Ishikawa (cell line): ENCODE measurements around the gene CD22.

ENCODE experiments used
- CEBPB ChIP-seq: IDR thresholded peaks from 2 replicates; pipeline ENCODE4 v1.6.1; 2012
- CREB1 ChIP-seq: IDR thresholded peaks from 2 replicates; pipeline ENCODE4 v1.6.1; 2012; ENCODE audit warnings: low read depth
- EGR1 ChIP-seq: IDR thresholded peaks from 2 replicates; pipeline ENCODE4 v1.6.1; 2012
- EP300 ChIP-seq: IDR thresholded peaks from 2 replicates; pipeline ENCODE4 v1.6.1; 2012; ENCODE audit warnings: borderline replicate concordance
- FOXM1 ChIP-seq: IDR thresholded peaks from 2 replicates; pipeline ENCODE4 v1.6.1; 2012; ENCODE audit warnings: low read depth, borderline replicate concordance
- MAX ChIP-seq: IDR thresholded peaks from 2 replicates; pipeline ENCODE4 v1.6.1; 2012
- NFIC ChIP-seq: IDR thresholded peaks from 2 replicates; pipeline ENCODE4 v1.6.1; 2012
- RAD21 ChIP-seq: IDR thresholded peaks from 2 replicates; pipeline ENCODE4 v1.6.1; 2012; ENCODE audit warnings: low read depth
- REST ChIP-seq: IDR thresholded peaks from 2 replicates; pipeline ENCODE4 v1.6.1; 2012; ENCODE audit warnings: low read depth, mild to moderate bottlenecking
- TAF1 ChIP-seq: IDR thresholded peaks from 2 replicates; pipeline ENCODE4 v1.6.1; 2012; ENCODE audit warnings: low read depth, mild to moderate bottlenecking
- TCF12 ChIP-seq: IDR thresholded peaks from 2 replicates; pipeline ENCODE4 v1.6.1; 2012; ENCODE audit warnings: low read depth
- TEAD4 ChIP-seq: IDR thresholded peaks from 2 replicates; pipeline ENCODE4 v1.6.1; 2012
- USF1 ChIP-seq: IDR thresholded peaks from 2 replicates; pipeline ENCODE4 v1.6.1; 2012
- YY1 ChIP-seq: IDR thresholded peaks from 2 replicates; pipeline ENCODE4 v1.6.1; 2012; ENCODE audit warnings: low read depth
- ZBTB7A ChIP-seq: IDR thresholded peaks from 2 replicates; pipeline ENCODE4 v1.6.1; 2012; ENCODE audit warnings: low read depth

The CD22 gene

GRCh38 chr19:35316560-35316959 is 12.4 kb upstream of the CD22 start:
- TF ChIP-seq TAF1 = no peak
- TF ChIP-seq NFIC = no peak
- no peak for TF ChIP-seq REST
- TF ChIP-seq TEAD4 = no peak
- TF ChIP-seq EGR1 = no peak
- no peak for TF ChIP-seq YY1
- TF ChIP-seq CEBPB = no peak
- no peak for TF ChIP-seq USF1
- no peak for TF ChIP-seq CREB1
- TF ChIP-seq ZBTB7A = no peak
- TF ChIP-seq EP300 = no peak
- TF ChIP-seq RAD21 = no peak
- no peak for TF ChIP-seq MAX
- TF ChIP-seq FOXM1 = no peak
- no peak for TF ChIP-seq TCF12

- TF ChIP-seq NFIC (no peak), USF1 (no peak), YY1 (no peak), TEAD4 (no peak), EGR1 (no peak), RAD21 (no peak)
Observed at GRCh38 chr19:35317464-35318043, 11.4 kb upstream of the CD22 start.

GRCh38 chr19:35318679-35319448 is 10.1 kb upstream of the CD22 start:
- TF ChIP-seq FOXM1 (no peak), MAX (peak; percentile 55), USF1 (peak; percentile 35; the same call in 1 of the 2 replicates), REST (no peak), EP300 (no peak), EGR1 (no peak), TAF1 (no peak), RAD21 (no peak), CREB1 (no peak), TEAD4 (no peak)

GRCh38 chr19:35320065-35320713 is 8.8 kb upstream of the CD22 start:
- TF ChIP-seq MAX = no peak

GRCh38 chr19:35321291-35321690 is 7.7 kb upstream of the CD22 start:
- TF ChIP-seq RAD21 = no peak
- no peak for TF ChIP-seq TEAD4
- no peak for TF ChIP-seq EGR1
- TF ChIP-seq CREB1 = no peak
- no peak for TF ChIP-seq EP300
- TF ChIP-seq YY1 = no peak
- TF ChIP-seq TAF1 = no peak
- TF ChIP-seq MAX = no peak
- no peak for TF ChIP-seq REST
- TF ChIP-seq FOXM1 = no peak
